Chondrocyte (in vitro differentiated cells): ENCODE data around the gene CA5A. TPM values are rescaled to one million over a fixed set of nuclear protein-coding genes. Genes with fewer than 3 reads are reported as not detected.

Source experiments
- DNase-seq: peaks from one replicate; pipeline ENCODE4 v3.0.0; 2021; ENCODE audit warnings: mixed read lengths, low spot score
- H3K27ac Mint-ChIP-seq: one replicate; pipeline ENCODE4 v1.8.0; 2021; ENCODE audit warnings: mild to moderate bottlenecking, moderate library complexity, mixed read lengths; ENCODE audit not compliant: unreplicated experiment
- H3K27me3 Mint-ChIP-seq: 2 replicates; pipeline ENCODE4 v1.8.0; 2021; ENCODE audit warnings: low read depth, mixed read lengths
- H3K36me3 Mint-ChIP-seq: 2 replicates; pipeline ENCODE4 v1.8.0; 2021; ENCODE audit warnings: low read depth, mixed read lengths
- H3K4me1 Mint-ChIP-seq: 2 replicates; pipeline ENCODE4 v1.8.0; 2021; ENCODE audit warnings: low read depth, mild to moderate bottlenecking, mixed read lengths
- H3K4me3 Mint-ChIP-seq: one replicate; pipeline ENCODE4 v1.8.0; 2021; ENCODE audit warnings: mild to moderate bottlenecking, moderate library complexity, mixed read lengths; ENCODE audit not compliant: unreplicated experiment
- H3K9me3 Mint-ChIP-seq: 2 replicates; pipeline ENCODE4 v1.8.0; 2021; ENCODE audit warnings: low read depth, mixed read lengths
- CTCF ChIP-seq: fragments of 200-600 bp; sonication (generic); IDR thresholded peaks from 2 replicates; pipeline ENCODE4 v1.5.0; 2021; ENCODE audit warnings: antibody characterized with exemption, mild to moderate bottlenecking, moderate library complexity
- total RNA-seq: library from RNA; stranded (reverse); gene quantifications from 3 replicates; pipeline ENCODE4 v1.2.1, GENCODE V29; 2021

Gene CA5A
- total RNA-seq, 1 donor from 2014 or later, result not detected

GRCh38 chr16:87922250-87922871, 14.0 kb downstream of the CA5A start:
- Mint-ChIP-seq H3K27me3 (peaks cover 22% of the 10 kb centered on the region), H3K4me1 (no peaks in the 10 kb centered on the region), H3K4me3 (no peak overlapping the region), H3K36me3 (no peaks in the 10 kb centered on the region), H3K9me3 (no peaks in the 10 kb centered on the region), H3K27ac (no peak overlapping the region)
- DNase-seq, result no peak
- TF ChIP-seq CTCF, result no peak

DNA sequence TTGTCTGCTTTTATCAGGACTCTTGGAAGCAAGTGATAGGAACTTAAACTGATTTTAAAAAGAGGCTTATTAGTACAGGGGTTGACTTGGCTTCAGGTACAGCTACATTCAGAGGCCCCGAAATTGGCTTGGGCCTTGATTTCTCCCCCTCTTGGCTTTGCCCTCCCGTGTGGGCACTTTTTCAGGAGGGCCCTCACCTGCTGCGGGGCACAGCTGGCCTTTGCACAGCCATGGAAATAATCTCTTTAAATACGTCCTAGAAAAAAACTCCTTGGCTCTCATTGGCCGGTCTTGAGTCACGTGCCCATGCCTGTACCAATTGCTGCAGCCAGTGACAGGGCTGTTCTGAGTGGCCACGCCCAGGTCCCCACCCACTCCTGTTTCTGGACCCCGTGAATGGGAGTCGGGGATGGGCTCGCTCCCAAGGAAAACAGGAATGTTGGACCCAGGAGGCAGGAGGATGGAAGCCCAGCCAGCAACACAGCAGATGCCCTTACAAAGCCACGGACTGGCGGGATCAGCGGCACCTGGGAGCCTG, 15.0 kb downstream of the CA5A start:
- Mint-ChIP-seq H3K36me3 (no peaks in the 10 kb centered on the region), H3K27ac (no peak overlapping the region), H3K4me3 (no peak overlapping the region), H3K27me3 (peaks cover 17% of the 10 kb centered on the region), H3K4me1 (no peaks in the 10 kb centered on the region), H3K9me3 (no peaks in the 10 kb centered on the region)
- no peak for DNase-seq
- no peak for TF ChIP-seq CTCF

GRCh38 chr16:87919681-87919994, 16.7 kb downstream of the CA5A start:
- Mint-ChIP-seq H3K9me3 (no peaks in the 10 kb centered on the region), H3K4me3 (no peak overlapping the region), H3K4me1 (no peaks in the 10 kb centered on the region), H3K27ac (no peak overlapping the region), H3K27me3 (peaks cover 9% of the 10 kb centered on the region), H3K36me3 (no peaks in the 10 kb centered on the region)
- DNase-seq, result no peak
- TF ChIP-seq CTCF, result no peak

DNA sequence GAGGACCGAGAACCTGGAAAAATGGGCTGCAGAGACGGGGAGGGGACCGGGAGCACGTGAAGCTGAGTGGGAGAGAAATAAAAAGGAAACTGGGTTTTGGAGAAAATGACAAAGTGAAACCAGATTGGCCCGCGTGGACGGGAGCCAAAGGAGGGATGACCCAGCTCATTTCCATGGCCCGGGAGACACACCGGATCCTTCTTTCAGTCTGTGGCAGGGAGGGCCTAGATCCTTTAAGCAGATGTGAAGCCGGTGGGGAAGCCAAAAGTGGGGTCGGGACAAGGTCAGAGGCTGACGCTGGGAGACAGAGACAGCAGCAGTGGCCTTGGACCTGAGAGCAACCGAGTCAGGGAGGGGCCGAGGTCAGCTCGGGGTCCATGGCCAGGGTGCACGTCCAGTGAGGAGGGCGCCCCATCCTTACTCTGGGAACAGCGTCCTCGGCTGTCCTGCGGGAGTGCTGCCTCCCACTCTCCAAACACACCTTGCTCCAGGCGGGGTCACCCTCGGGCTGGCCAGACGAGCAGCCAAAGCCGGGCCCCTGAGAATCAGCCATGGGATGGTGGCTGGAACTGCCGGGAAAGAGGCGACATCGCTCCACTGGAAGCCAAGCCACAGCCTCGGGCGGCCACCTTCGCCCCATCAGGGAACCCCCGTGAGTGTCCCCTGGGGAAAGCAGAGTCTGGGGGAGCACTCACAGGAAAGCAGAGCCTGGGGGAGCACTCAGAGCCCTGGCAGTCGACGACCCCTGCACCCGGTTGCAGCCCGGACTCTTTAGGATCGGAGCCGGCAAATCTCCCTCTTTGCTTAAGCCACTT, 17.3 kb downstream of the CA5A start:
- TF ChIP-seq CTCF, result no peak
- Mint-ChIP-seq H3K9me3 (no peaks in the 10 kb centered on the region), H3K4me1 (no peaks in the 10 kb centered on the region), H3K27ac (no peak overlapping the region), H3K36me3 (no peaks in the 10 kb centered on the region), H3K4me3 (no peak overlapping the region), H3K27me3 (peaks cover 11% of the 10 kb centered on the region)
- DNase-seq, result no peak

DNA sequence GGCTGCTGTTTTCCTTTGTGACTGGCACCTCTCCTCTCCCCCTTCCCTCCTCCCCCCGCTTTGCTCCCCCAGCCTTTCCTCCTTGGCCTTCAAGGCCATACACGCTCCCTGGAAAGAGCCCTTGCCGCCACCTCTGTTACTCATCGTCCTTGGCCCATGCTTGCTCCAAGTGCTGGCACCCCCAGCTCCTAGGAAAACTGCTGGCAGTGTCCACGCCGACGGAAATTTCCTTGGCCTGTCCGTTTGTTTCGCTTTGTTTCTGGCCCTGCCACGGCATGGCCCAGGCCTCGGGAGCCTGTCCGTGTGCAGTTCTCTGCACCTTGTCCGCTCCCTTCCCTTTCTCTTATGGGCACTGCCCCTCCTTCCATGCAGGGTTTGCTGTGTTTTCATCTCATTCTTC, 18.0 kb downstream of the CA5A start:
- Mint-ChIP-seq H3K9me3 (no peaks in the 10 kb centered on the region), H3K4me1 (no peaks in the 10 kb centered on the region), H3K4me3 (no peak overlapping the region), H3K27ac (no peak overlapping the region), H3K27me3 (peaks cover 18% of the 10 kb centered on the region), H3K36me3 (no peaks in the 10 kb centered on the region)
- DNase-seq, result no peak
- no peak for TF ChIP-seq CTCF
